ENCODE data around the gene PUS10.

GRCh38 chr2:60979231-60979630 is 38.8 kb downstream of the PUS10 start:
- TF ChIP-seq CTCF (conservative IDR thresholded peaks at IDR 0.05; ENCODE audit: low read depth in 2 of 2) = no peak
- no peak for TF ChIP-seq NANOG (IDR thresholded peaks at IDR 0.05; ENCODE audit: borderline replicate concordance)
- no peak for TF ChIP-seq EZH2 (IDR thresholded peaks at IDR 0.05; ENCODE audit: low read depth, unreplicated experiment)
- TF ChIP-seq REST (IDR thresholded peaks at IDR 0.05; ENCODE audit: unreplicated experiment) = no peak
- no peak for TF ChIP-seq POLR2AphosphoS5 (IDR thresholded peaks at IDR 0.05; ENCODE audit: low read depth)
- TF ChIP-seq CREB1 (CRISPR knock-in tag; IDR thresholded peaks at IDR 0.05; ENCODE audit: low read depth) = no peak
- no peak for TF ChIP-seq JUNB (IDR thresholded peaks at IDR 0.05; ENCODE audit: unreplicated experiment)
- no peak for TF ChIP-seq EZH2phosphoT487 (IDR thresholded peaks at IDR 0.05; ENCODE audit: unreplicated experiment)
- TF ChIP-seq ZNF114 (CRISPR knock-in tag; IDR thresholded peaks at IDR 0.05) = no peak
- no peak for TF ChIP-seq ZNF462 (CRISPR knock-in tag; IDR thresholded peaks at IDR 0.05)
- TF ChIP-seq ETS1 (IDR thresholded peaks at IDR 0.05) = no peak
